22Rv1 (cell line): ENCODE measurements around the gene LRBA.

ENCODE experiments used
- H3K27ac ChIP-seq: fragments of 450-650 bp; 2 replicates; pipeline ENCODE4 v1.5.1; 2017
- ZFX ChIP-seq: fragments of 450-650 bp; IDR thresholded peaks from 2 replicates; pipeline ENCODE4 v1.6.1; 2017; ENCODE audit warnings: antibody characterized with exemption, borderline replicate concordance
- TF ChIP-seq, protein P1 (sequence below): fragments of 450-650 bp; IDR thresholded peaks from 2 replicates; pipeline ENCODE4 v1.5.1; 2017; ENCODE audit warnings: mild to moderate bottlenecking

Gene LRBA

DNA sequence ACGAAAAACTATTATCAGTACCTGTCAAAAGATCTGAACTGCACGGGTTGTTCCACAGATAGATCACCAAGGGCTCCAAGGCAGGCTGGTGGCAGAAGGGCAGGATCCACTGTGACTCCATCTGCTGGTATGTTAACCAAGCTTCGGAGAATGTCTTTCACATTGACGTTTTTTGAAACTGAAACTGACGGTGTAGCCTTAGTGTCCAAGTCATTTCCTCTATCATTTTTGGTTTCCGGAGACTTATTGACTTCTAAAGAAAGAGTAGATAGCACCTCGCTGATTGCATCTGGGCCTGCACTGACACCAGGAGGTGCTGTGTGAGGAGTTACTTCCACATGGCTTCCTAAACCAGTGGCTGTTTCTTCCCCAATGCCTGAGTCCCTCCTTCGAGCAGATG, 186.9 kb downstream of the LRBA start:
- H3K27ac ChIP-seq: no peak overlapping the region
- TF ChIP-seq, protein P1, sequence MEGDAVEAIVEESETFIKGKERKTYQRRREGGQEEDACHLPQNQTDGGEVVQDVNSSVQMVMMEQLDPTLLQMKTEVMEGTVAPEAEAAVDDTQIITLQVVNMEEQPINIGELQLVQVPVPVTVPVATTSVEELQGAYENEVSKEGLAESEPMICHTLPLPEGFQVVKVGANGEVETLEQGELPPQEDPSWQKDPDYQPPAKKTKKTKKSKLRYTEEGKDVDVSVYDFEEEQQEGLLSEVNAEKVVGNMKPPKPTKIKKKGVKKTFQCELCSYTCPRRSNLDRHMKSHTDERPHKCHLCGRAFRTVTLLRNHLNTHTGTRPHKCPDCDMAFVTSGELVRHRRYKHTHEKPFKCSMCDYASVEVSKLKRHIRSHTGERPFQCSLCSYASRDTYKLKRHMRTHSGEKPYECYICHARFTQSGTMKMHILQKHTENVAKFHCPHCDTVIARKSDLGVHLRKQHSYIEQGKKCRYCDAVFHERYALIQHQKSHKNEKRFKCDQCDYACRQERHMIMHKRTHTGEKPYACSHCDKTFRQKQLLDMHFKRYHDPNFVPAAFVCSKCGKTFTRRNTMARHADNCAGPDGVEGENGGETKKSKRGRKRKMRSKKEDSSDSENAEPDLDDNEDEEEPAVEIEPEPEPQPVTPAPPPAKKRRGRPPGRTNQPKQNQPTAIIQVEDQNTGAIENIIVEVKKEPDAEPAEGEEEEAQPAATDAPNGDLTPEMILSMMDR: no peak
- TF ChIP-seq ZFX: no peak

DNA sequence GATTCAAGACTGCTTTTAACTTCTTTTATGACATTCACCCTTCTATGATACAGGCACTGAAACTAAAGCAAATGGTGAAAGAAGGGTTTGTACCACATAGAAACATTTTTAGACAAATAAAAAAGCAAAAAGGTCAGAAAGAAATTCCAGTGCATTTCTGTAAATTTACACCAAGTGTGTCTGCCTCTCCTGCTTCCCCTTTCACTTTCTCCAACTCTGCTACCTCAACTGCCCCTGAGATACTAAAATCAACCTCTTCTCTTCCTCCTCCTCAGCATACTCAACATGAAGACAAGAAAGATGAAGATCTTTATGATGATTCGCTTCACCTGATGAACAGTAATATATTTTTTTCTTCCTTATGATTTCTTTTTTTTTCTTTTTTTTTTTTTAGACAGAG, 187.9 kb downstream of the LRBA start:
- H3K27ac ChIP-seq: no peak overlapping the region
- TF ChIP-seq ZFX: no peak
- TF ChIP-seq, protein P1: no peak

DNA sequence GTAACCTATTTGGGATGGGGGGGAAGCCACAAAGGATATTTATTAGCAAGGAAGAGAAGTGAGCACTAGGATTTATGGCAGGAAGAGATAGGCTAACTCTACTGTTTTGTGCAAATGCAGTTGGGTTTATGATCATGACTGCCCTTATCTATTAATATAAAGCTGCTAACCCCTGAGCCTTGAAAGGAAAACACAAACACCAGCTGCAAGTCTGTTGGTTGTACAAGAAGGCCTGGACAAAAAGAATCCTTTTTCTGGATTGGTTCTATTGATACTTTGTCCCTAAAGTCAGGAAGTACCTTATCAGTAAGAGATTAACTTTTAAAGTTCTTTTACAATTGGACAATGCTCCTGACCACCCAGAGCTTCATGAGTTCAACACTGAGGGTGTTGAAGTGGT, 188.8 kb downstream of the LRBA start:
- H3K27ac ChIP-seq: no peak overlapping the region
- TF ChIP-seq, protein P1: no peak
- TF ChIP-seq ZFX: no peak

DNA sequence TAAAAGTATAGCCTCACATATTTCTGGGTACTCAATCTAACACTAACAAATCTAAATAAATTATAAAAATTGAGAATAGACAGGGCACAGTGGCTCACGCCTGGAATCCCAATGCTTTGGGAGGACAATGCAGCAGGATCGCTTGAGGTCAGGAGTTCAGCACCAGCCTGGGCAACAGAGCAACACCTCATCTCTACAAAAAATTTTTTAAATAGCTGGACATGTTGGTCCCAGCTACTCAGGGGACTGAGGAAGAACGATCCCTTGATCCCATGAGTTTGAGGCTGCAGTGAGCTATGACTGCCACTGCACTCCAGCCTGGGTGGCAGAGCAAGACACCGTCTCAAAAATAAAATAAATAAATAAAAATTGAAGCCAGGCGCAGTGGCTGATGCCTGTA, 192.7 kb downstream of the LRBA start:
- TF ChIP-seq, protein P1: no peak
- no peak for TF ChIP-seq ZFX
- H3K27ac ChIP-seq: no peak overlapping the region

DNA sequence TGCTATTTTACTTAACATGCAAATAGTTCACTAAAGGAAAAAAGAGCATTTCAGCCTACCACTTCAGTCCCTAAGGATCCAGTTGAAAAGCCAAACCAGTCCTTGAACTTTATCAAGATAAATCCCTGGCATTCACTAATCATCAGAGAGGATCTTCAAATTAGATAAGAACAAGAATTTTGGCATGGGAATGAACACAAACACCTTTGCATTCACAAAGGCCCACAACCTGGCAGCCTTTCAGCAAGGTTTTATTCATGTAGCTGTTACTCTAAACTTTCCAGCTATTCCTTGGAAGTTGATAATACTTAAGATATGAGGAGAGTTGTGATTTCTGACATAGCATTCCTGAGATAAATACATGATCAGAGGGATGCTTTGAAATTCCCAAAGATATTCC, 193.4 kb downstream of the LRBA start:
- no peak overlapping the region for H3K27ac ChIP-seq
- TF ChIP-seq, protein P1: no peak
- TF ChIP-seq ZFX: no peak

DNA sequence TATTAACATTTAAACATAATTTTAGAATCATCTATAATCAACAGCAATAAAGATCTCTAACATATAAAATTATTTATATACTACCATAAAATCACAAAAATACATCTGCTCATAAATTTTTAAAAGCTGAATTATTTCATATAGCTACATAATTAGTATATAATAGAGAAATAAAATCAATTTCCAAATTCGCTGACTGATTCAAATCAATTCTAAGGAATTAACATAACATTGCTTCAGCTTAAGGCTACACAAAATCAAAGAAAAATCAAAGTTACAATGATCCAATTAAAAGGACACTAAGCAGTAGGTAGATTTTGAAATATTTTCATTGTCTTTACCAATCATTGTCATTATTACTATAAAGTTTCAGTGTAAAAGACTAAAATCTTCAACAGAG, 194.7 kb downstream of the LRBA start:
- no peak for TF ChIP-seq ZFX
- TF ChIP-seq, protein P1: no peak
- no peak overlapping the region for H3K27ac ChIP-seq

DNA sequence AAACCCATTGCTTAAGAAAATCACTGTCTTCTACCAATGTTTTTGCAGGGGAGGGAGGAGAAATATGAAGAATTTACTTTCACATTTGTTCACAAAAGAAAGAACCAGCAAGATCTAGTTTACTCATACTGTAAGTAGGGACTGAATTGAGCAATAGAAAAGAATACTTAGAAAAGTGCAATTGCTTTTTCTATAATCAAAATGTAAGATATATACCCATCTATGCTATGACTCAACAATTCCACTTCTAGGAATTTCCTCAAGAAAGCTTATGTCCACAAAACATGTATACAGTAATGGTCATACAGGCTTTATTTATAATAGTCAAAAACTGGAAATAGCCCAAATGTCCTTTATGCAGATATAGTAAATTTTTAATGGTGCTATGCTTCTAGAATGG, 196.4 kb downstream of the LRBA start:
- H3K27ac ChIP-seq: no peak overlapping the region
- TF ChIP-seq, protein P1: no peak
- no peak for TF ChIP-seq ZFX
